OCI-LY3 (cell line): ENCODE results near the gene KCNK5.

ENCODE experiments used
- H2AFZ ChIP-seq: fragments of 200-600, 300-600 bp; shearing (Covaris generic); 2 replicates; pipeline ENCODE4 v1.6.0; 2014; ENCODE audit warnings: antibody characterized with exemption, low read depth, low read length
- H3K27ac ChIP-seq: fragments of 200-600, 300-600 bp; sonication (generic); 2 replicates; pipeline ENCODE4 v1.5.1; 2014; ENCODE audit warnings: mild to moderate bottlenecking, low read length, moderate library complexity, mixed read lengths
- H3K27me3 ChIP-seq: fragments of 200-600, 300-600 bp; sonication (generic); 2 replicates; pipeline ENCODE4 v1.6.1; 2014; ENCODE audit warnings: low read depth, low read length, mixed read lengths
- H3K36me3 ChIP-seq: fragments of 200-600, 300-600 bp; sonication (generic); replicated peaks from 2 replicates; pipeline ENCODE3; 2014; ENCODE audit warnings: low read depth, low read length, mixed read lengths
- H3K4me1 ChIP-seq: fragments of 300-600, 200-600 bp; sonication (generic); 2 replicates; pipeline ENCODE4 v1.6.1; 2014; ENCODE audit warnings: low read length, mixed read lengths
- H3K4me2 ChIP-seq: fragments of 200-600, 300-600 bp; sonication (generic); 2 replicates; pipeline ENCODE4 v1.6.1; 2014; ENCODE audit warnings: low read length, mixed read lengths
- H3K4me3 ChIP-seq: fragments of 300-600, 200-600 bp; sonication (generic); 2 replicates; pipeline ENCODE4 v1.5.1; 2014; ENCODE audit warnings: antibody characterized with exemption, mild to moderate bottlenecking, low read length, moderate library complexity
- H3K79me2 ChIP-seq: fragments of 300-600, 200-600 bp; shearing (Covaris generic); 2 replicates; pipeline ENCODE4 v1.6.1; 2014; ENCODE audit warnings: mild to moderate bottlenecking, low read length, mixed read lengths
- H3K9ac ChIP-seq: fragments of 300-600, 200-600 bp; shearing (Covaris generic); 2 replicates; pipeline ENCODE4 v1.6.0; 2014; ENCODE audit warnings: mild to moderate bottlenecking, low read length, moderate library complexity
- H3K9me3 ChIP-seq: fragments of 200-600, 300-600 bp; shearing (Covaris generic); 2 replicates; pipeline ENCODE4 v1.6.1; 2014; ENCODE audit warnings: low read length, mixed read lengths; ENCODE audit not compliant: insufficient read depth
- H4K20me1 ChIP-seq: fragments of 200-600, 300-600 bp; sonication (generic); 2 replicates; pipeline ENCODE4 v1.6.1; 2016; ENCODE audit warnings: low read length, mixed read lengths; ENCODE audit not compliant: insufficient read depth
- EZH2phosphoT487 ChIP-seq: fragments of 200-600 bp; shearing (Covaris generic); IDR thresholded peaks from 2 replicates; pipeline ENCODE4 v1.6.1; 2018; ENCODE audit warnings: antibody characterized with exemption, mixed run types, low read depth
- TF ChIP-seq, protein P1 (sequence below): fragments of 200-600, 300-600 bp; sonication (generic); IDR thresholded peaks from 2 replicates; pipeline ENCODE4 v1.5.1; 2014; ENCODE audit warnings: antibody characterized with exemption, low read length, low read depth

The KCNK5 gene

DNA sequence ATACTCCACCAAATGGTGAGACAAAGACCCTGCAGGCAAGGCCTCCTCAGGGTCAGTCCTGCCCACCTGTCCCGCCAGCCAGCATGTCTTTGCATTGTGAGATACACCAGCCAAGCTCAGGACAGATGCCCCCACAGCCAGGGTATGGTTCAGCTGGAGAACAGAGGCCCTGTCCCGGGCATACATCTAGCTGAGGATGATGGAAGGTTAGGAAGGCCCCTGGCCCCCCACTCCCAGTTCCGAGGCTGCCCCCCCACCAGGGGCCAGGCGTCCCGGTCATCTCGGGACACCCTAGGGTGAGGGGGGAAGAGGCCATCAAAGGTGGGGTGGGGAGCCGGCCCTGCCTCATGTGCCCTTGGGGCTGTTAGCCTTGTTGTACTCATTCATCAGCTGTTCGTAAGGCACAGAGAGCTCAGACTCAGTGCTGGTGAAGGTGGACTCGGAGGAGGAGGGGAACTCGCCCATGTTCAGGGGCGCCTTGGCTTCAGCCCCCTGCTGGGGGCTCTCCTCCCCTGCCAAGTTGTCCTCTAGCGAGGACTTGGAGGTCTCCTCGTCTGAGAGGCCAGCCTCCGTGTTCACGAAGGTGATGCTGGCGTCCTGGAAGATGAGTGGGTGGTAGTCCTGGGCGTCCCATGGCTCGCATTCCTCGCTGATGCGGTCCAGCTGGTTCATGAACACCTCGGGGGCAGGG is 38.6 kb downstream of the KCNK5 start:
- H3K36me3 ChIP-seq, result no peaks in the 10 kb centered on the region
- TF ChIP-seq EZH2phosphoT487, result no peak
- TF ChIP-seq, protein P1, sequence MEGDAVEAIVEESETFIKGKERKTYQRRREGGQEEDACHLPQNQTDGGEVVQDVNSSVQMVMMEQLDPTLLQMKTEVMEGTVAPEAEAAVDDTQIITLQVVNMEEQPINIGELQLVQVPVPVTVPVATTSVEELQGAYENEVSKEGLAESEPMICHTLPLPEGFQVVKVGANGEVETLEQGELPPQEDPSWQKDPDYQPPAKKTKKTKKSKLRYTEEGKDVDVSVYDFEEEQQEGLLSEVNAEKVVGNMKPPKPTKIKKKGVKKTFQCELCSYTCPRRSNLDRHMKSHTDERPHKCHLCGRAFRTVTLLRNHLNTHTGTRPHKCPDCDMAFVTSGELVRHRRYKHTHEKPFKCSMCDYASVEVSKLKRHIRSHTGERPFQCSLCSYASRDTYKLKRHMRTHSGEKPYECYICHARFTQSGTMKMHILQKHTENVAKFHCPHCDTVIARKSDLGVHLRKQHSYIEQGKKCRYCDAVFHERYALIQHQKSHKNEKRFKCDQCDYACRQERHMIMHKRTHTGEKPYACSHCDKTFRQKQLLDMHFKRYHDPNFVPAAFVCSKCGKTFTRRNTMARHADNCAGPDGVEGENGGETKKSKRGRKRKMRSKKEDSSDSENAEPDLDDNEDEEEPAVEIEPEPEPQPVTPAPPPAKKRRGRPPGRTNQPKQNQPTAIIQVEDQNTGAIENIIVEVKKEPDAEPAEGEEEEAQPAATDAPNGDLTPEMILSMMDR, result no peak
- H3K9me3 ChIP-seq, result no peaks in the 10 kb centered on the region
- no peak overlapping the region for H3K27ac ChIP-seq
- no peak overlapping the region for H3K9ac ChIP-seq
- H3K4me2 ChIP-seq, result no peak overlapping the region
- H2AFZ ChIP-seq, result peak overlapping the region; percentile 79; the same call in 1 of the 2 replicates
- H3K4me1 ChIP-seq, result no peaks in the 10 kb centered on the region
- no peak overlapping the region for H3K4me3 ChIP-seq
- no peaks in the 10 kb centered on the region for H3K27me3 ChIP-seq
- no peaks in the 10 kb centered on the region for H3K79me2 ChIP-seq
- no peaks in the 10 kb centered on the region for H4K20me1 ChIP-seq

DNA sequence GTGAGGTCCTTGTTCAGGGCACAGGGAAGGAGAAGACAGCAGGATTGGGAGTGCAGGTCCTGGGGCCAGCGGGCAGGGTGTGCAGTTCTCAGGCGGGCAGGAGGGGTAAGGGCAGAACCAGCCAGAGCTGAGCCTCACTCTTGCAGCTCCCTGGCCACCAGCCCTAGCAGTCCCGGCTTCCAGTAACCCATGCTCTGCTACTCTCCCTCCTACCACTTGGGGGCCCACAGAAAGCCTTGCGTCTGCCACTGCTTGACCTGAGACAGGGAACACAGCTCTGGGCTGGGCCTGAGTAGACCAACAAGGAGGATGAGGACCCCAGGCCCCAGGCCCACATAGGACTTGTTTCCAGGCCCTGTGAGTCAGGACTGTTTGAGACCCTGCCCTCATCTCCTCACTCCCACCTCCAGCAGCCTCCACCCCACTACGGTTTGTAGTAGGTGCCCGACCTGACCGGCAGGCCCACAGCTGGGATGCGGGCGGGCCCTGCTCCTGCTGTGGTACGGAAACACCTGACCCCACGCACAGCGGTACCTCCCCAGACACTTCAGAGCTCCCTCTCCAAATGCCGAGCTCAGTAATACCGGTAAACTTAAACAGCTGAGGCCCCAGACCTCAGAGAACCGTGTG is 39.2 kb downstream of the KCNK5 start:
- Histone ChIP-seq H3K4me2 (no peak overlapping the region), H3K4me1 (no peaks in the 10 kb centered on the region), H4K20me1 (no peaks in the 10 kb centered on the region), H3K27ac (no peak overlapping the region), H3K9me3 (no peaks in the 10 kb centered on the region), H3K27me3 (no peaks in the 10 kb centered on the region), H2AFZ (peak overlapping the region; percentile 79; the same call in 1 of the 2 replicates), H3K36me3 (no peaks in the 10 kb centered on the region), H3K9ac (no peak overlapping the region), H3K79me2 (no peaks in the 10 kb centered on the region), H3K4me3 (no peak overlapping the region)
- TF ChIP-seq, protein P1, result peak; percentile 69
- TF ChIP-seq EZH2phosphoT487, result no peak

DNA sequence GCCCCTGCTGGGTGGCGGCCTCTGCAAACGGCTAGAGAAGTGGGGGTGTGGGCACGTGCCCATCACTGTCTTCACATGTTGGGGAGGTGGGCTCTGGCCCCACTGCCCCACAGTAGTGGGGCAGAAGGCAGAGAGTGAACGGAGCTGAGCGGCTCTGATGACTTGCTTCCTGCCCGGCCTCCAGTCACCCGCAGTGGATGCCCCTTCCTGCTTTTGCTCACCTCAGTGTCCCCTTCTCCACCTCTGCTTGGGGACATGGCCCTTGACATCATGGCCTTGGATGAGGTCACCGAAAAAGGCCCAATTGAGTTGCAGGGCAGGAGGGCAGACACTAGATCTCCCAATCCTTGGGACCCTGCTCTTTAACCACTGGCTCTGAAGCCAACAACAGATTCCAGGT is 40.1 kb downstream of the KCNK5 start:
- Histone ChIP-seq H3K9me3 (no peaks in the 10 kb centered on the region), H4K20me1 (no peaks in the 10 kb centered on the region), H3K27ac (no peak overlapping the region), H3K36me3 (no peaks in the 10 kb centered on the region), H2AFZ (no peak overlapping the region), H3K79me2 (no peaks in the 10 kb centered on the region), H3K4me3 (no peak overlapping the region), H3K4me2 (no peak overlapping the region), H3K4me1 (no peaks in the 10 kb centered on the region), H3K27me3 (no peaks in the 10 kb centered on the region), H3K9ac (no peak overlapping the region)
- TF ChIP-seq, protein P1, result no peak
- no peak for TF ChIP-seq EZH2phosphoT487

DNA sequence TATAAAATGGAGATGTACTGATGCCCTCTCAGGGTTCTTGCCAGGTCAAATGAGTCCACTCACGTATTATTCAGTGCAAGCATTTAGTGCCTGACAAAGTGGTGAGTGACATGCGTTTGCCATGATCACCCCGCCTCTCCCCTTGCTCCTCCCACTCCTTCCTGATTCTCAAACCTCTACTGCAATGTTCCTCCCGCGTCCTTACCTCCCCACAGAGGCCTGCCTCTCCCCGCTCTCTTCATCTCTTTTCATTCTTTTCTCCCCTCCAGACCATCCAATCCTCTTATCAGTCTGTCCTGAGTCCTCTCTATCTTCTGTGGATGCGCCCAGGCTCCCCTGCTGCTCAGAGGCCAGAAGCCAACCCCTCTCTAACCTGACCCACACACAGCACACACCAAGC is 40.7 kb downstream of the KCNK5 start:
- H3K27ac ChIP-seq, result no peak overlapping the region
- no peaks in the 10 kb centered on the region for H4K20me1 ChIP-seq
- no peaks in the 10 kb centered on the region for H3K9me3 ChIP-seq
- H3K36me3 ChIP-seq, result no peaks in the 10 kb centered on the region
- no peak overlapping the region for H3K4me3 ChIP-seq
- TF ChIP-seq, protein P1, result no peak
- no peak for TF ChIP-seq EZH2phosphoT487
- H3K4me2 ChIP-seq, result no peak overlapping the region
- no peaks in the 10 kb centered on the region for H3K27me3 ChIP-seq
- H3K79me2 ChIP-seq, result no peaks in the 10 kb centered on the region
- no peak overlapping the region for H3K9ac ChIP-seq
- no peak overlapping the region; the same call in 1 of the 2 replicates for H2AFZ ChIP-seq
- no peaks in the 10 kb centered on the region for H3K4me1 ChIP-seq
